MM.1S (cell line): ENCODE results near the gene GNG12.

Experiments used
- CTCF ChIP-seq: fragments of 300-600 bp; sonication (generic); IDR thresholded peaks from 2 replicates; pipeline ENCODE4 v1.5.1; 2016; ENCODE audit warnings: antibody characterized with exemption, low read length, mixed read lengths
- EZH2 ChIP-seq: fragments of 300-600 bp; sonication (generic); optimal IDR thresholded peaks from 2 replicates; pipeline ENCODE3; 2017; ENCODE audit warnings: low read depth, mild to moderate bottlenecking, antibody characterized with exemption, low read length, mixed read lengths
- EZH2phosphoT487 ChIP-seq: fragments of 300-600 bp; sonication (generic); IDR thresholded peaks from 2 replicates; pipeline ENCODE4 v1.6.1; 2018; ENCODE audit warnings: antibody characterized with exemption, low read length

GRCh38 chr1:67662884-67663283 lies 170.4 kb downstream of the GNG12 start:
- TF ChIP-seq EZH2 (no peak), CTCF (no peak), EZH2phosphoT487 (no peak)
